GM19463 (cell line): Measurements from ENCODE around the gene DTNA.

Experiments
- ATAC-seq: cut with Tn5 transposase; IDR thresholded peaks from one replicate; pipeline ENCODE4 v1.9.1; 2021; ENCODE audit warnings: mild to moderate bottlenecking, moderate library complexity; ENCODE audit not compliant: unreplicated experiment

The DTNA gene

DNA sequence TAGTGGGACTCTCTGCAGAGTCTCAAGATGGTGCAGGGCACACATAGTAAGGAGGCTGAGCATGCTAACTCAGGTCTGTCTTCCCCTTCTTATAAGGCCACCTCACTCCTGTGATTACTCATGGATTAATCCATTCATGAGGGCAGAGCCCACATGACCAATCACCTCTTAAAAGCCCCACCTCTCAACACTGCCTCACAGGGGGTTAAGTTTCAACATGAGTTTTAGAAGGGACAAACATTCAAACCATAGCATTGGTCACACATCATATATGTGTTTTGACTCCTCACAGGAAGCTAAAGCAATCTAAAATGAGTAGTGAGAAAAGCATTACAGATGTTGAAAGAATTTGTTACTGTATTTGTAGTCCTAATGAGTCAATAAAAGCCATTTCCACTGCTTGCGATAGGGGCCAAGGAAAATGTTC lies 57.5 kb downstream of the DTNA start:
- ATAC-seq = no peak

- no peak for ATAC-seq
Measured at GRCh38 chr18:34771958-34772357, 61.9 kb downstream of the DTNA start.

- no peak for ATAC-seq
Measured at GRCh38 chr18:34772887-34773286, 62.8 kb downstream of the DTNA start.

DNA sequence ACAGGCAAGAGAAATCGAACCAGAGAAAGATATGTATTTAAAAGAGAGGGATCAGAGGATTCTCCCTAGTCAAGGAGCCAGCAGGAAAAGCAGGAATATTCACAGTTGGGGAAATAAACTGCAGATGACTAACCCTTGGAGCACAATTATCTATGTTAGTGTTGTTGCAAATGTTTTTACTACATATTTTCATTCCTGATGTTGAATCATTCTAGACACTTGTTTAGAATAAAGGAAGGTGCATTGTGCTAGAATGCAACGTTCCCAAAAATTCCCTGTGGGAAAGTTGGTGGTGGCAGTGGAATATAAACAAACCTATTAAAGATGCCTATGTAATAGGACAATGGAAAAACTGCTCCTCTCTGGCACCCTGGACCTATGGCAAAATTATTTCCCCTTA lies 63.3 kb downstream of the DTNA start:
- no peak for ATAC-seq

DNA sequence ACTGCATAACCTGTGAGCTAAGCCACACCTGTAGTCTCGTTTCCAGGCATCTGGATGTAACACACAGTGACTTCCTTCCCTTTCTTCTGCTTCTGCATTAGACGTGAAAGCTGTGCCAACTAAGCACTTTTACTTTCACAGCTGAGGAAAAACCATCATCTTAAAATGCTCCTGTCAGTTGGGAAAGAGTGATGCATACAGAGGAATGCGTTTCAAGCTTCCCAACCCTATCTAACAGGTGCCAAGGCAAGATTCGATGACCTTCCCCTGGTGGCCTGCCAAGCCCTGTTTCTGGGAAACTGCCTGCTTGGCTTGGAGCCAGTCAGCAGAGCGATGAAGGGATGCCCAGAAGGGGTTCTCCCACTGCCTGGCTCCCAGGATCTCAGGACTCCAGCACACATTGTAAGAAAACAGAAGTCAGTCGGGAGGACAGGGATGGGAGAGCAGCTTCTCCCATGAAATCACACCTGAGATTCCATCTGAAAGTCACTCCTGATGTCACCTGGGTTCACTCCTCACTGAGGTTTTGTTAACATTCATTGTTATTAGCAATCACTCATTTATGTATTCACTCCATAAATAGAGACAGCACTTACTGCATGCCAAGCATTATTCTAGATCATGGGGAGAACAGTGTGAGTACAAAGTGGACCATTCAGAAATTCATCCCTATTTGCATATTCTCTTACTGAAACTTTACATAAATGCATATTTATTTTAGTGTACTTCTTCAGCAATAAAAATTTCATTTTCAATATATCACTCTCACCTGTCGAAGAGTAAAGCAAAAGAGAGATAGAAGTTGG lies 64.1 kb downstream of the DTNA start:
- no peak for ATAC-seq

DNA sequence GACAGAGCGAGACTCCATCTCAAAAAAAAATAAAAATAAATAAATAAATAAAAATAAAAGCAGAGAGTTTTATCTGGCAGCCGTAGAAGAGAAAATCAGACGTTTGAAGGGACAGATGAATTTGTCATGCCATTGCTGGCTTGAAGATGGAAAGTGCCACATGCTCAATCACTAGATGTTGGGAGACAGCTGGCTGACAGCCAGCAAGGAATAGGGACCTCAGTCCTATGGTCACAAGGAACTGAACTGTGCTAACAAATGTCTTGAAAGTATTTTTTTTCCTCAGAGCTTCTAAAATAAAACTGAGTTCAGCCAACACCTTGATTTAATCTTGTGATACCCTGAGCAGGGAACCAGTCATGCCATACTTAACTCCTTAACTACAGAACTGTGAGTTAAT lies 65.4 kb downstream of the DTNA start:
- no peak for ATAC-seq

DNA sequence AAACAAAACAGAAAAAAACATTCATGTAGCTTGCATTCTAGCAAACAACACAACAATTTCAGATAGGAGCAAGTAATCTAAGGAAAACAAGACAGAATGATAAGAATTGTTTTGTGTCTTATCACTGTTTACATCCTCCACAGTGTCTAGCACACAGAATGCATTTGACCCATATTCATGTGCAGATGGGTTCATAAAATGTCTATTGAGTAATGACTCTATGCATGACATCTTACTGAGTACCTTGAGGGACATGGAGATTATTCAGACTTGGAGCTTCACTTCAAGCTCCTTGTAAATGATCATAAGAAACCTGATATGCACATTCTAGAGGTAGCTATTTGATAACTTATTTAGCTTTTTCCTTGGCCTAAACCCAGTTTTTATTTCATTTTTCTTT lies 69.0 kb downstream of the DTNA start:
- ATAC-seq = no peak

DNA sequence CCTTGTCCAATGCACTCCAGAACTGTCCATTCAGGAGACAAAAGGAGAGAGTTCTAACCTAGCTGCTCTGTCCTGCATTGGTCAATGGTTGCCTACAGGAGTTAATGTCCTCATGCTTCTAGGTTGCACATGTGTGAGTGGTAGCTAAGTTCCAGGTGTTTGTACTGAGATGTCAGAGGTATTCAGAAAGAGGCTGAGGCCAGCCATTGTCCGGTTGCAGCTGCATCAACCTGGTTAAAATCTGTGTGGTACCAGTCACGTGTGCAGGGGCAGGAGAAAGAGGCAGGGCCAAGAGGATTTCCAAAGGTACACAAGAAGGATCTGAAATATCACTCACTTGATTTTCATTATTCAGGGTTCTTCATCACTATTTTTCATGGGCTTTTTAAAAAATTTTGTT lies 70.8 kb downstream of the DTNA start:
- no peak for ATAC-seq

DNA sequence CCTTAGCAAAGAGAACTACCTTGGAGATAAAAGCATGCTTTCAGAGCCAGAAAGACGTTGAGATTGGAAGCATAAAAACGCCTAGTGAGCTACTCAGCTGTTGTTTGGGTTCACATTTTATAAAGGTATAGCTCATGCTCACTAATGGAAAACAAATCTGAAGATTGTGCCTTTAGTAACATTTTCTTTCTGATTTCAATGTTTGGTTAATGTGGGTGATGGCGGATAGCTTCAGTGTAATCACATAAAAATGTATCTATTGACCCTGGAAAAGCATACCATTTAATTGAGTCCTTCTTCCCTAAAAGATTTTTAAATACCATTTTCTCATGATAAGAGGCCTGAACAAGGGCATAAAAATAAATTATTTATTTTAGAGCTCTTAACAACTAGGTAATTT lies 73.4 kb downstream of the DTNA start:
- no peak for ATAC-seq

- ATAC-seq = no peak
Measured at GRCh38 chr18:34786162-34786741, 76.2 kb downstream of the DTNA start.

GRCh38 chr18:34787931-34788532 lies 77.9 kb downstream of the DTNA start:
- peak; percentile 88 for ATAC-seq

DNA sequence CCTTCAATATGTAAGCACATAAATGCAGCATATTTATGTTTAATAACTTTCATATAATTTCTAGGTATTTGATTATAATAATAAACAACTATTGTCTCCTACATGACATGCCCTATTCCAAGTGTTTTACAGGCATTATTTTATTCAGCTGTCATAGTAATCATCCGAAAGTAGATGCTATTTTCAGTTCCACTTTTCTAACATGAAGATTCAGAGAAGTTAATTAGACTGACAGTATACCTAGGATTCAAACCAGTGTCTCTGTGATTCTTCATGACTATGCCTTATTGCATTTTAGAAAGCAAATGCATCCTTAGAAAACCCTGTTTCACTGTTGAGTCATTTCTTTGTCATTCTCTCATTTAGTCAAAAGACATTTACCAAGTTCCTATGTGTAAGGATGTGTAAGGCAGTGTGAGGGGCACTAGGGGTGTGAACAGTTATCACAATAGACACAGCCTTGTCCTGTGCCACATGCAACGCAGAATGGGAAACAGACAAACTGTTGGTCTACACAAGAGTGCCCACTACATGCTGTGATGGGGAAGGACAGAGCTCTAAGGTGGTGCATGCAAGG lies 79.8 kb downstream of the DTNA start:
- ATAC-seq = no peak

- ATAC-seq = no peak
Measured at GRCh38 chr18:34794348-34794747, 84.2 kb downstream of the DTNA start.

DNA sequence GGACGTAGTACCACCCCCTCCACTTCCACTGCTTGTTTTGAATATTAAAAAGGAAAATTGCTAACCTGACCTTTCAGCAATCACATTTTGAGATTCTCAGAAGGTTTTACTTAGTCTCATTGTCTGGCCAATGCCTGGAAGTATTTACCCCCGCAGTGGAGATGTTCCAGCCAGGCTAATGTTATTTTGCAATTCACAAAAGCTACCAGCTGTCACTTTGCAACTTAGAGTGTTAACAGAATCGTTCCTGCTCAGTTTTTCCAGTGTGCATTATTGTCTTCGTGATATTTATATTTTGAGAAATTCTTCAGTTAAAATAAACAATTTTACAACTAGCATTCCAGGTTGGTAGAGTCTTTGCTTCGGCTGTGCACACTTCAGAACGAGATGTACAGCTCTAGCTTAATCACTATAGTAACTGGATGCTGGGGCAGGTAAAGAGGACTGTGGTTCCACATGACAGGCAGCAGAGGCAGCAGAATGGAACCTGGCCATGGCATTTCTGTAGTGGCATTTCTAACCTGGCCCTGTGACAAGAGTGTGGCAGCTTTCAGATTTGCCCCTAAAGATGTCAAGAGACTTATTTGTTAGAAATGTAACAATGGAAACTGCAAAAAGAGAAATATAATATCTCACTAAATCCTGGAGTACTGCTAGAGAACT lies 85.1 kb downstream of the DTNA start:
- ATAC-seq = no peak

DNA sequence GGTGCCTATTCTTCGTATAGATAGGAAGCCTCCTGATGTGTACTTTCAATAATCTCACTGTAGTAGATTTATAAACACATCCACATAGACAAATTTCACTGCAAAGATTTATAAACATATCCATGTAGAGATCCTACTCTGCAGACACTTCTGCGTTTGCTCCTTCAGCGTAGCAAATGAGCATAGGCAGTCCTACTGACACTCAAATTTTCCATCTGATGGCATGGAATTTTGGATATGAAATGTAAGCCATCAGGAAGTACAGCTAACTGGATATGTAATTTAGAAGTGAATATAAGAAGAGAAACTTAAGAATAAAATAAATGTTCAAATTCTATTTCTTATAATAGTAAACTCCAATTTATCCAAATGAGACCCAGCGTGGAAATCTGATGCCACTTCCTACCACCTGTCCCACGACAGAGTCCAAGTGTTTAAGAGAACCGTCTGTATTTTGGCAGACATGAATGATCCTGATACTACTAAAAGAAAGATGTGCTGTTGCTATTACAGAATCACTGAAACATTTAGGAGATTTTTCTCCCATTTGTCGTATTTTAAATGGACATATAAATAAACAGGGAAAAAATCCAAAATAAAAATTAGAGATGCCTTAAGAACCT lies 86.0 kb downstream of the DTNA start:
- ATAC-seq = no peak

- ATAC-seq = no peak
Measured at GRCh38 chr18:34799291-34799690, 89.2 kb downstream of the DTNA start.

GRCh38 chr18:34800381-34800780 lies 90.3 kb downstream of the DTNA start:
- no peak for ATAC-seq

GRCh38 chr18:34801774-34802173 lies 91.7 kb downstream of the DTNA start:
- ATAC-seq = no peak

DNA sequence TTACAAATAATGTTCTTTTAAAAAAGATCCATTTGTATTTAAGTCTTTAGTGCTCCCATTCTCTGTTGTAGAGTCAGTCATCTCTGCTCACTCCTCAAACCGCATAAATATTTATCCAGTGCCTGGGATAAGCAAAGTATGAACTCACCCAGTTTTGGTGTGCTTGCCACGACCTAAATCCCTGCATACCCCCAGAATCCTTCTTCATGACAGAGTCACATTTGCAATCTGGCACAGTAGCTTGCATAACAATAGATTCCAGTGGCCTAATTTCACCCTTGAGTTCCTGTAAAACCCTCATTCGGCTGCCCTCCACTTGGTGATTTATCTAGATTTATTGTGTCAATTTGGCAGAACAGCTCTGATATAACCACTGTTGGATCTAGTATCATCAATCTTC lies 92.9 kb downstream of the DTNA start:
- no peak for ATAC-seq

DNA sequence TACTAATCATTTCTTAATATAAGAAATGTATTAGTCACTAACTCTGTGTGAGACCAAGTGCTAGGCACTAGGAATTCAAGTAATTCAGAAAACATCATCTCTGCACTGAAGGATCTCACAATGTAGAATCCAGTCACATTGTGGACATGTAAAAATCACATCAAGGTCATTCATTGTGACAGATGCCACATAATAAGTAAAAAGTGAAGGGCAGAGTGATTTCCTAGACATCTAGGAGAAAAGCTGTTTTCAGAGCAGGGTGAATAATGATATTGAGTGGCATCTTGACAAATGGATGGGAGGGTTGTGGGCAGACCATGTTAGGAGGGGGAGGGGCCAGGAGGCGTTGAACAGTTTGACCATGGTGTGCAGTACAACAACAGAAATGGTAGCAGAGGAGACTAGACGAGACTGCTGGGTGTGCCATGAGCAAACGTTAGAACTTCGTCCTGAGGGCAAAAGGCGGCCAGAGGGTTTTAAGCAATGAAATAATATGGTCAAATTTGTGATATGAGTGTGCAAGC lies 93.8 kb downstream of the DTNA start:
- no peak for ATAC-seq
